Panc1 (cell line): Measurements from ENCODE around the gene RFX1. TPM values are rescaled to one million over a fixed set of nuclear protein-coding genes. Genes with fewer than 3 reads are reported as not detected.

ENCODE experiments used
- ATAC-seq: fragments of 200-7000 bp; cut with Tn5 transposase; 2 replicates; pipeline ENCODE4 v1.9.1; 2020; ENCODE audit warnings: mild to moderate bottlenecking, moderate library complexity
- BruUV-seq: library from RNA; stranded (reverse); fragments of 400-500 nt; replicated peaks from 2 replicates; lab custom pipeline; 2021; lab: Mats Ljungman, UMichigan
- CTCF ChIA-PET: fragments of 300-600 bp; sonication (Branson Sonifier 250); formaldehyde crosslinking; loops from one replicate; lab custom pipeline; 2022; ENCODE audit warnings: antibody characterized with exemption; lab: Charles Lee
- POLR2A ChIA-PET: fragments of 300-600 bp; sonication (Branson Sonifier 250); formaldehyde crosslinking; loops from one replicate; lab custom pipeline; 2022; ENCODE audit warnings: antibody characterized with exemption; lab: Charles Lee
- DNase-seq: peaks from one replicate; pipeline ENCODE4 v3.0.0-alpha.2; 2010; ENCODE audit warnings: low read depth, low spot score
- H3K27ac ChIP-seq: 2 replicates; pipeline ENCODE4 v1.5.1; 2011; ENCODE audit warnings: mild to moderate bottlenecking, low read length, inconsistent platforms
- H3K27me3 ChIP-seq: fragments of 200-500 bp; sonication (Bioruptor generic); 2 replicates; pipeline ENCODE4 v1.6.0; 2014; ENCODE audit warnings: low read length, inconsistent platforms; ENCODE audit not compliant: control insufficient read depth, insufficient read depth
- H3K36me3 ChIP-seq: fragments of 200-500 bp; sonication (Bioruptor generic); 2 replicates; pipeline ENCODE4 v1.5.1; 2014; ENCODE audit warnings: inconsistent platforms, mild to moderate bottlenecking, low read length, moderate library complexity; ENCODE audit not compliant: control insufficient read depth, insufficient read depth
- H3K4me1 ChIP-seq: 2 replicates; pipeline ENCODE4 v1.5.1; 2011; ENCODE audit warnings: inconsistent platforms, mild to moderate bottlenecking, low read length, moderate library complexity; ENCODE audit not compliant: control insufficient read depth, insufficient read depth
- H3K4me3 ChIP-seq, 2 experiments: 2 replicates each; pipeline ENCODE4 v1.5.1; 2011 to 2012; ENCODE audit warnings: low read depth in 2 of 2, low read length in 2 of 2, mild to moderate bottlenecking in 2 of 2, inconsistent platforms in 1 of 2, moderate library complexity in 1 of 2
- H3K9me3 ChIP-seq: fragments of 200-500 bp; sonication (Bioruptor generic); 2 replicates; pipeline ENCODE4 v1.5.1; 2014; ENCODE audit warnings: low read depth, mild to moderate bottlenecking, inconsistent platforms, low read length, moderate library complexity; ENCODE audit not compliant: control insufficient read depth, insufficient read depth
- POLR2AphosphoS5 ChIP-seq: IDR thresholded peaks from 2 replicates; pipeline ENCODE4 v1.6.1; 2012; ENCODE audit warnings: mild to moderate bottlenecking, low read depth, low read length, moderate library complexity
- REST ChIP-seq, 2 experiments: IDR thresholded peaks; 2 replicates each; pipeline ENCODE4 v1.6.1; 2011 to 2012; ENCODE audit warnings: low read depth in 2 of 2, control low read depth in 1 of 2, low read length in 1 of 2, mild to moderate bottlenecking in 1 of 2, moderate library complexity in 1 of 2; ENCODE audit not compliant: insufficient read depth in 1 of 2
- SIN3A ChIP-seq: IDR thresholded peaks from 2 replicates; pipeline ENCODE4 v1.6.1; 2012; ENCODE audit warnings: low read depth, mild to moderate bottlenecking, low read length, moderate library complexity, borderline replicate concordance; ENCODE audit not compliant: insufficient read depth
- TCF7L2 ChIP-seq: IDR thresholded peaks from 2 replicates; pipeline ENCODE4 v1.6.1; 2011; ENCODE audit warnings: mild to moderate bottlenecking, low read depth, low read length, inconsistent platforms
- in situ Hi-C: cut with HindIII; loops from 2 replicates; pipeline ENCODE4 v1.10.0; 2016; ENCODE audit warnings: low sequenced_read_pairs, low pct_unique_long_range_greater_than_20kb
- intact Hi-C: fragments of 100-400 bp; cut with micrococcal nuclease; formaldehyde crosslinking; loops from one replicate; pipeline ENCODE4 v1.10.0; 2022; ENCODE audit not compliant: unreplicated experiment
- total RNA-seq: library from RNA; stranded (reverse); gene quantifications from one replicate; pipeline ENCODE4 v1.2.1, GENCODE V29; 2021; ENCODE audit not compliant: unreplicated experiment
- TF ChIP-seq, protein P1 (sequence below): fragments of 450-650 bp; IDR thresholded peaks from 2 replicates; pipeline ENCODE4 v1.5.1; 2017; ENCODE audit warnings: mild to moderate bottlenecking

RFX1 gene
- total RNA-seq, 1 experiment from 2014 or later = 15.2 TPM

DNA sequence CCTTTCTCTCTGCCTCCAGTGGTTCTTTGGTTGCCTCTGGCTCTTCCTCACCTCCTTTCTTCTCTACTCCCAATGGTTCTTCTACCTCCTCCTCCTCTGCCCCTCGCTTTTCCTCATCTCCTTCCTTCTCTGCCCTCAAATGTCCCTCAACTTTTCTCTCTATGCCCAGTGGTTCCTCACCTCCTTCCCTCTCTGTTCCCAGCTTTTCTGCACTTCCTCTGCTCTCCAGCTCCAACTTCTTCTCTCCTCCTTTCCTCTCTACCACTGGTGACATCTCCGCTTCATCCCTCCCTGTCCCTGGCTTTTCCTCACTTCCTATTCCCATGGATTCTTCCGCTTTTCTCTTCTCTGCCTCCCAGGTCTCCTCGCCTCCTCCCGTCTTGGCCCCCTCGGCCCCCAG lies 48.0 kb upstream of the RFX1 start:
- CTCF ChIA-PET = interaction anchor here (0.6 to 0.8 kb wide), 2 partner anchors 18 to 19 kb away, joined by 3 to 4 read pairs; partner anchors contain the start of gene MISP3
- no peak overlapping the region for H3K27ac ChIP-seq
- H3K4me3 ChIP-seq = no peak overlapping the region
- H3K27me3 ChIP-seq = no peaks in the 10 kb centered on the region
- no TSS peak for BruUV-seq
- intact Hi-C loops (no loop called here), in situ Hi-C loops (no loop called here)
- TF ChIP-seq, protein P1, sequence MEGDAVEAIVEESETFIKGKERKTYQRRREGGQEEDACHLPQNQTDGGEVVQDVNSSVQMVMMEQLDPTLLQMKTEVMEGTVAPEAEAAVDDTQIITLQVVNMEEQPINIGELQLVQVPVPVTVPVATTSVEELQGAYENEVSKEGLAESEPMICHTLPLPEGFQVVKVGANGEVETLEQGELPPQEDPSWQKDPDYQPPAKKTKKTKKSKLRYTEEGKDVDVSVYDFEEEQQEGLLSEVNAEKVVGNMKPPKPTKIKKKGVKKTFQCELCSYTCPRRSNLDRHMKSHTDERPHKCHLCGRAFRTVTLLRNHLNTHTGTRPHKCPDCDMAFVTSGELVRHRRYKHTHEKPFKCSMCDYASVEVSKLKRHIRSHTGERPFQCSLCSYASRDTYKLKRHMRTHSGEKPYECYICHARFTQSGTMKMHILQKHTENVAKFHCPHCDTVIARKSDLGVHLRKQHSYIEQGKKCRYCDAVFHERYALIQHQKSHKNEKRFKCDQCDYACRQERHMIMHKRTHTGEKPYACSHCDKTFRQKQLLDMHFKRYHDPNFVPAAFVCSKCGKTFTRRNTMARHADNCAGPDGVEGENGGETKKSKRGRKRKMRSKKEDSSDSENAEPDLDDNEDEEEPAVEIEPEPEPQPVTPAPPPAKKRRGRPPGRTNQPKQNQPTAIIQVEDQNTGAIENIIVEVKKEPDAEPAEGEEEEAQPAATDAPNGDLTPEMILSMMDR = no peak
- TF ChIP-seq POLR2AphosphoS5 = no peak
- no peak for TF ChIP-seq SIN3A
- TF ChIP-seq TCF7L2 = no peak
- no peak for TF ChIP-seq REST (IDR thresholded peaks at IDR 0.05; ENCODE audit: insufficient read depth in 1 of 2, low read depth in 2 of 2, low read length in 1 of 2)
- H3K4me1 ChIP-seq = peaks cover 5% of the 10 kb centered on the region; the same call in 1 of the 2 replicates
- DNase-seq (no peak), ATAC-seq (no peak)
- H3K36me3 ChIP-seq = no peaks in the 10 kb centered on the region
- POLR2A ChIA-PET = no interaction called here
- no peaks in the 10 kb centered on the region for H3K9me3 ChIP-seq

- Histone ChIP-seq H3K27me3 (no peaks in the 10 kb centered on the region), H3K36me3 (no peaks in the 10 kb centered on the region), H3K4me1 (peaks cover 5% of the 10 kb centered on the region; the same call in 1 of the 2 replicates), H3K9me3 (no peaks in the 10 kb centered on the region), H3K4me3 (no peak overlapping the region), H3K27ac (no peak overlapping the region)
- ATAC-seq = no peak
- DNase-seq = no peak
- in situ Hi-C loops (no loop called here), intact Hi-C loops (no loop called here)
- BruUV-seq = no TSS peak
- TF ChIP-seq TCF7L2 (no peak), POLR2AphosphoS5 (no peak), REST (IDR thresholded peaks at IDR 0.05; ENCODE audit: insufficient read depth in 1 of 2, low read depth in 2 of 2, low read length in 1 of 2) (no peak), SIN3A (no peak)
- TF ChIP-seq, protein P1 = no peak
- POLR2A ChIA-PET = no interaction called here
- CTCF ChIA-PET = interaction anchor here (0.6 kb wide), 1 partner anchor 18 kb away, joined by 4 read pairs; no protein-coding TSS in a partner anchor
These were observed 47.4 kb upstream of the RFX1 start for GRCh38 chr19:14053500-14053899.
